Body of pancreas (tissue), 4 donors: ENCODE results near the gene RASSF5. TPM values are rescaled to one million over a fixed set of nuclear protein-coding genes. Genes with fewer than 3 reads are reported as not detected.

Source experiments
- ATAC-seq: fragments of 150-250 bp; one replicate; pipeline ENCODE4 v1.9.1; 2016
- DNase-seq, 4 donors: peaks; one replicate each; pipeline ENCODE4 v3.0.0-alpha.2; 2019
- H3K27ac ChIP-seq, 4 donors: fragments of 200-600 bp; sonication (generic); 1 replicate in 3 of 4; 2 replicates in 1 of 4; pipeline versions ENCODE4 v1.5.1 to v1.6.1; 2016 to 2019; ENCODE audit warnings: mild to moderate bottlenecking in 1 of 4, mixed read lengths in 1 of 4, moderate library complexity in 1 of 4
- H3K27me3 ChIP-seq, 2 donors: fragments of 200-600 bp; sonication (generic); one replicate each; pipeline ENCODE4 v1.6.0; 2016; ENCODE audit warnings: mild to moderate bottlenecking in 1 of 2
- H3K36me3 ChIP-seq, 2 donors: fragments of 200-600 bp; sonication (generic); replicated peaks in 1 of 2; 2 replicates each; pipeline ENCODE4 v1.5.1; 2016; ENCODE audit warnings: low read depth in 2 of 2; ENCODE audit not compliant: insufficient read depth in 1 of 2
- H3K4me1 ChIP-seq: fragments of 200-600 bp; sonication (generic); one replicate; pipeline ENCODE4 v1.6.0; 2016
- H3K4me3 ChIP-seq, 2 donors: fragments of 200-600 bp; sonication (generic); 1 replicate in 1 of 2; 2 replicates in 1 of 2; pipeline ENCODE4 v1.5.1; 2016 to 2019
- H3K9me3 ChIP-seq, 3 donors: fragments of 200-600 bp; sonication (generic); 1 replicate in 2 of 3; 2 replicates in 1 of 3; pipeline ENCODE4 v1.5.1; 2016
- POLR2A ChIP-seq, 3 donors: fragments of 450-650 bp; IDR thresholded peaks; one replicate each; pipeline ENCODE4 v1.6.1; 2016; ENCODE audit warnings: antibody characterized with exemption in 3 of 3, mild to moderate bottlenecking in 2 of 3
- WGBS, 2 donors: methylation state at CpG; one replicate each; pipeline ENCODE4 v1.1.5; 2017; 5-methylcytosine and 5-hydroxymethylcytosine counted together
- intact Hi-C: fragments of 100-400 bp; cut with DNase I; formaldehyde crosslinking; loops from one replicate; pipeline ENCODE4 v1.15.1; 2023
- total RNA-seq, 2 donors: library from RNA; depleted of rRNA; stranded (reverse); fragments of >200 nt; gene quantifications; one replicate each; pipeline ENCODE4 v1.1.0, GENCODE V29; 2016
- TF ChIP-seq, protein P1 (sequence below), 7 experiments: fragments of 450-650 bp in 4 of 7; fragments of 200-600 bp in 3 of 7; sonication (generic) in 3 of 7; IDR thresholded peaks; one replicate each; pipeline ENCODE4 v1.5.1; 2016 to 2019; ENCODE audit warnings: antibody characterized with exemption in 7 of 7

Gene RASSF5
- total RNA-seq, 2 donors from 2014 or later: 21.5 to 35.9 TPM

DNA sequence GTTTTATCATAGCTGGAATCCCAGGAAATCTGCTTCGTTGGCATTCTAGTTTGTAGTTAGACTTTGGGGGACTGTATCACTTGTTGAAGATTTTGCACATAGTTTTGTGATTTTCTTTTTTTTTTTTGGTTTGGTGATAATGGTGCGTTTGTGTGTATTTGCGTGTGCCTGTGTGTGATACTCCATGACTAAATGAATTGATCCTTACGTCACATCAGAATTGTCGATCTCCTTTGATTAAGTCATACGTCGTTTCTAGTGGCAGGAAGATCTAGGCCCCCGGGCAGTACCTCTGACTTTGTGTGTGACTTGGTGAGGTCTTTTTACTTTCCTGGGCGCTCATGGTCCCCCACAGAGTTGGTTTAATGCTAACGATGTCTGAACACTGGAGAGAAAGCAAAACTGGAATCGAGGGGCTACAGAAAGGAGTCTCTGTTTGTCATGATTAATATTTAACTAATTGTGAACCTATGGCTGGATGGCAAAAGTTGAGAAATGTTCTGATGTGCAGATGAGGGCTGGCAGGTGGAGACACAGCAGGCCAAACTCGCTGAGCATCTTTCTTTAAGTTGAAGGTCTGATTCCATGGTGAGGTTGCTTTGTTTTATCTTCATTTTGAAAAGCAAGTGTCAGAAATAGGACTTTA lies 2.4 kb downstream of the RASSF5 start:
- Histone ChIP-seq H3K9me3 (no peaks in the 10 kb centered on the region), H3K36me3 (no peaks in the 10 kb centered on the region), H3K4me1 (peaks cover 72% of the 10 kb centered on the region), H3K4me3 (no peak overlapping the region), H3K27ac (peak overlapping the region in 3 of 4 donors; percentile 71 to 81 (median 72)), H3K27me3 (no peaks in the 10 kb centered on the region)
- WGBS, 2 donors: 48 to 64% methylated on average over 12 of the region's 12 CpGs
- intact Hi-C loops: no loop called here
- ATAC-seq: no peak
- TF ChIP-seq, protein P1, sequence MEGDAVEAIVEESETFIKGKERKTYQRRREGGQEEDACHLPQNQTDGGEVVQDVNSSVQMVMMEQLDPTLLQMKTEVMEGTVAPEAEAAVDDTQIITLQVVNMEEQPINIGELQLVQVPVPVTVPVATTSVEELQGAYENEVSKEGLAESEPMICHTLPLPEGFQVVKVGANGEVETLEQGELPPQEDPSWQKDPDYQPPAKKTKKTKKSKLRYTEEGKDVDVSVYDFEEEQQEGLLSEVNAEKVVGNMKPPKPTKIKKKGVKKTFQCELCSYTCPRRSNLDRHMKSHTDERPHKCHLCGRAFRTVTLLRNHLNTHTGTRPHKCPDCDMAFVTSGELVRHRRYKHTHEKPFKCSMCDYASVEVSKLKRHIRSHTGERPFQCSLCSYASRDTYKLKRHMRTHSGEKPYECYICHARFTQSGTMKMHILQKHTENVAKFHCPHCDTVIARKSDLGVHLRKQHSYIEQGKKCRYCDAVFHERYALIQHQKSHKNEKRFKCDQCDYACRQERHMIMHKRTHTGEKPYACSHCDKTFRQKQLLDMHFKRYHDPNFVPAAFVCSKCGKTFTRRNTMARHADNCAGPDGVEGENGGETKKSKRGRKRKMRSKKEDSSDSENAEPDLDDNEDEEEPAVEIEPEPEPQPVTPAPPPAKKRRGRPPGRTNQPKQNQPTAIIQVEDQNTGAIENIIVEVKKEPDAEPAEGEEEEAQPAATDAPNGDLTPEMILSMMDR (IDR thresholded peaks at IDR 0.05): no peak
- TF ChIP-seq POLR2A (IDR thresholded peaks at IDR 0.05): no peak
- DNase-seq: no peak

DNA sequence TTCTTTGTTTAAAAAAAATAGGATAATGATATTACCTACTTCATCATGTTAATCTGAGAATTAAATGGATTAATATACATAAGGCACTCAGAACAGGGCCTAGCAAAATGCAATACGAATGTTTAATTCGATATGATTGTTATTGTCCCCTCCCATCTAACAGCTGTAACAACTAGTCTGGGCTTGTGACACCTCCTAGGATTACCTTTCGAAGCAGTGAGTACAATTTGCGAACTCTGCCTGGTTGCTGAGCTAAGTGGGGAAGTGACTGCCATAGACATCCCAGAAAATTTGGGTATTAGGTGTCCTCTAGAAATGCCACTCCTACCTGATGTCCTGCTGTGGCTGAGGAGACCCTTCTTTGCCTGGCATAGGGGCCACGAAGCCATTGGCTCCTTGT lies 3.0 kb downstream of the RASSF5 start:
- no peaks in the 10 kb centered on the region for H3K9me3 ChIP-seq
- intact Hi-C loops: no loop called here
- TF ChIP-seq POLR2A (IDR thresholded peaks at IDR 0.05): no peak
- TF ChIP-seq, protein P1 (IDR thresholded peaks at IDR 0.05): no peak
- no peak overlapping the region for H3K4me3 ChIP-seq
- no peaks in the 10 kb centered on the region for H3K27me3 ChIP-seq
- WGBS, 2 donors: 73 to 81% methylated on average over 5 of the region's 5 CpGs
- H3K36me3 ChIP-seq: no peaks in the 10 kb centered on the region
- H3K27ac ChIP-seq: peak overlapping the region in 3 of 4 donors; percentile 71 to 81 (median 72)
- ATAC-seq (no peak), DNase-seq (no peak)
- H3K4me1 ChIP-seq: peaks cover 79% of the 10 kb centered on the region

DNA sequence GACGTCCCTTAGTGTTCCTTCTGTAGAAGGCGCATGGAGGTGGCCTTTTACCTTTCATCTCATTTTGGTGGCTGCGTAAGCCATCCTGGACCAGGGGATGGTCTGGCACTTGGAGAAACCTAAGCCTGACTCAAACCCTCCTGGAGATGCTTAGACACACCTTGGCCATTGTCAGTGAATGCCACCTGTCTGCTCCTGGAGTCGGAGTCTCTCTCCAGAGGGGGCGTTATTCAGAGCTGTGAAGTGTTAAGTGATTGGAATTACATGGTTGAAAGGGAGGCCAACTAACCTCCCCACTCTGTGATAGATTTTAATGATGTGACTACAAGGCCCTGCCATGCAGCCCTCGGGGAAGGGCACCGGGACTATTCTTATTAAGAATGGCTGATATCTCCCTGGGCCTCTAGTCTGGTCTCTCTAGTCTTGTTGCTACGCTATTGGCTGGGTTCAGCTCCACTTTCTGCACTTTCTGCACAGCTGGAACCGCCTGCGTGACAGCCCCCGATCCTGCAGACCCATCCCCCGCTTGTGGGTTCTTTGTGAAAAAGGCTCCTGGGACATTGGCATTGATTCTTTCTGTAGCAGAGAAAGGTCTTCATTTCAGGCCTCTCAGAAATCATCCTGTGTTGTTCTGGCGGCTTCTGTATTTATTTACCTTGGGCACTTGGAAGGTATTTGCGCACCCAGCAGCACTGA lies 4.2 kb downstream of the RASSF5 start:
- H3K36me3 ChIP-seq: no peaks in the 10 kb centered on the region
- WGBS, 2 donors: 51 to 71% methylated on average over 14 of the region's 14 CpGs
- H3K4me3 ChIP-seq: no peak overlapping the region
- no peak for DNase-seq
- H3K27me3 ChIP-seq: no peaks in the 10 kb centered on the region
- peaks cover 76% of the 10 kb centered on the region for H3K4me1 ChIP-seq
- ATAC-seq: no peak
- TF ChIP-seq, protein P1 (IDR thresholded peaks at IDR 0.05): no peak
- TF ChIP-seq POLR2A (IDR thresholded peaks at IDR 0.05): no peak
- H3K9me3 ChIP-seq: no peaks in the 10 kb centered on the region
- intact Hi-C loops: no loop called here
- H3K27ac ChIP-seq: peak overlapping the region; percentile 52 to 81 (median 75)

DNA sequence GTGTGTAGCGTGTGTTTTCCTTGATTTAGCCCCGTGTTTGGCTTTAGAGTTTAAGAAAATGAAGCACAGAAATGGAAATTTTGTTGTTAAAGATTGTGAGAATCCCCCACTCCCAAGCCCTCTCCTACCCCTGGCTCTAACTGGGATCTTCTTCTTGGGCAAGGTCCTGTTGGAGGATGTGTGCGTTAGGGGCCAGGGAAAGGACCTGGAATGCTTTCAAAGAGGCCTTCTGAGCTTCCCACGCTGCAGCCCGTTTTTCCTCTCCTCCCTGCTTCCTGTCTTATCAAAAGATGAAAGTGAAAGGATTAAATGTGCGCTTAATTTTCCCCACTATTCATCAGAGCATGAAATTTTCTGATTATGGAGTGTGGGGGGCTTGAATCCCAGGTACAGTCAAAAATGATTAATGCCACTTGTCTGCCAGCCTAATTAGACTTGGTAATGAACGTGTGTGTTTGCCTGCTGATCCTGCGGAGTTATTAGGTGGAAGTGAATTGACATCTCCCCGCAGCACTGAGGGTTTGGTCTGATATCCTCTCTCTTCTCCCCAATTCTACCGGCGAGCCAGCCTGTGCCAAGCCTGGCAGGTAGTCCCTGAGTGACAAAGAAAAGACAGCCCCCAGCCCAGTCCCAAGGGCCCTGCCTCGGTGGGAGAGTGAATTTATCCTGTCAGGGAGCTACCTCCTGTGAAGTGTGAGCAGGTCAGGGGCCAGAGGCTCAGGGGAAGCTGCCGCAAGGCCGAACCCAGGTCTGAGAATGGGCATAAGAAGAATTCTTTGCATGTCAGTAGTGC lies 4.9 kb downstream of the RASSF5 start:
- ATAC-seq (no peak), DNase-seq (no peak)
- 42 to 56% methylated on average over 14 of the region's 14 CpGs for WGBS, 2 donors
- TF ChIP-seq POLR2A (IDR thresholded peaks at IDR 0.05): no peak
- TF ChIP-seq, protein P1 (IDR thresholded peaks at IDR 0.05): no peak
- Histone ChIP-seq H3K9me3 (no peaks in the 10 kb centered on the region), H3K27ac (peak overlapping the region; percentile 52 to 81 (median 75)), H3K4me3 (no peak overlapping the region), H3K36me3 (no peaks in the 10 kb centered on the region), H3K4me1 (peaks cover 70% of the 10 kb centered on the region), H3K27me3 (no peaks in the 10 kb centered on the region)
- intact Hi-C loops: no loop called here
